T-helper 2 cell treated with Interferon-gamma antibody and Interleukin-4, amounts not matched to agents 100 ng/mL and 5 ng/mL, for 36 hours (primary cell): Measurements from ENCODE around the gene ATXN7L1. TPM values are rescaled to one million over a fixed set of nuclear protein-coding genes. Genes with fewer than 3 reads are reported as not detected.

Experiments used
- intact Hi-C: fragments of 100-400 bp; cut with micrococcal nuclease; formaldehyde crosslinking; loops from one replicate; pipeline ENCODE4 v1.15.1; 2023
- total RNA-seq: library from RNA; stranded (reverse); gene quantifications from 2 replicates; pipeline ENCODE4 v1.2.3, GENCODE V29; 2022

ATXN7L1 gene
- total RNA-seq, 1 donor from 2014 or later: 21.6 TPM

DNA sequence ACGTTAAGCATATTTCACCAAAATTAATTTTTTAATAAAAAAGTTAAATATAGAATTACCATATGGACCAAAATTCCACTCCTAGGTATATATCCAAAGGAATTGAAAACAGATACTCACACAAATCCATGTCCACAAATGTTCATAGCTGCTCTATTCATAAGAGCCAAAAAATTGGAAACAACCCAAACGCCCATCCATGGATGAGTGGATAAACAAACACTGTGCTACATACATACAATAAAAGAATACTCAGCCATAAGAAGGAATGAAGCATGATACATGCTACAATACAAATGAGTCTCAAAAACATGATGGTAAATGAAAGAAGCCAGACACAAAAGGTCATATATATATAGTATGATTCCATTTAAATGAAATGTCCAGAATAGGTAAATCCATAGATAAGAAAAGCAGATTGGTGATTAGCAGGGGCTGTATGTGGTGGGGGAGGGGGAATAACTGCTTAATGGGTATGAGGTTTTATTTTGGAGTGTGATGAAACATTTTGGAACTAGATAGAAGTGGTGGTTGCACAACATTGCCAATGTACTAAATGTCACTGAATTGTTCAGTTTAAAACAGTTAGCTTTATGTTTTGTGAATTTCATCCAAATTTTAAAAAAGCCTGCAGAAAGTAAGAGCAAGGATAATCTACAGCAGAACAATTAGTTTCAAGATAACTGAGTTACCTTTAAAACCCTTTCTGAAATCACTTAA is 193.9 kb downstream of the ATXN7L1 start:
- intact Hi-C loops: no loop called here

DNA sequence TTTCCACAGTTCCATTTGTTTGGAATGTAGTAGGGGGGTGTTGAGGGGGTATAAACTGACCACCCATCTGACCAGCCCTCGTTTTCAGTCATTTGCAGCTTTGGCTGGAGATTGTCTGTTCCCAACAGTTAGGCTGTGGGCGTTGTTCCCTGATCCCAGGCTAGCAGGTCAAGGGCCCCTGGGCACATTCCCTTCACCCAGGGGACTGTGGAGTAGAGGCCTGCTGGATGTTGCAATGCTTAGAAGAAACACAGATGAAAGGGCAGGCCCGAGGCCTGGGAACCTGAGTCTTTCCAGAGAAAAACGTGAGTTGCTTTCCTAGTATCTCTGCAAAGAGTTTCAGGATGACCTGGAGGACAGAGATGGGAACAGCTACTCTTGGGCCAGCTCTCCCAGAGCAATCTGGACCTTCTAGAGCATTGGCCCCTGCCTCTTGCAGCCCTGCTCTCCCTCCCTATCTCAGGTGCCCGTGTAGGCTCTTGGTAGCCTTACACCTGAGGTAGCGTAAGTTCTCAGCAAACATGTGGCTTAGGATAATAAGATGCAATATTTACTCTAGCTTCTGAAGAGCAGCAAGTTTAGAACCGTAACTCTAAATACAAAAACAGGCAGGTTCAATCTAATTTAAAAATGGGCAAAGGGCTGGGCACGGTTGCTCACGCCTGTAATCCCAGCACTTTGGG is 195.8 kb downstream of the ATXN7L1 start:
- intact Hi-C loops: no loop called here

DNA sequence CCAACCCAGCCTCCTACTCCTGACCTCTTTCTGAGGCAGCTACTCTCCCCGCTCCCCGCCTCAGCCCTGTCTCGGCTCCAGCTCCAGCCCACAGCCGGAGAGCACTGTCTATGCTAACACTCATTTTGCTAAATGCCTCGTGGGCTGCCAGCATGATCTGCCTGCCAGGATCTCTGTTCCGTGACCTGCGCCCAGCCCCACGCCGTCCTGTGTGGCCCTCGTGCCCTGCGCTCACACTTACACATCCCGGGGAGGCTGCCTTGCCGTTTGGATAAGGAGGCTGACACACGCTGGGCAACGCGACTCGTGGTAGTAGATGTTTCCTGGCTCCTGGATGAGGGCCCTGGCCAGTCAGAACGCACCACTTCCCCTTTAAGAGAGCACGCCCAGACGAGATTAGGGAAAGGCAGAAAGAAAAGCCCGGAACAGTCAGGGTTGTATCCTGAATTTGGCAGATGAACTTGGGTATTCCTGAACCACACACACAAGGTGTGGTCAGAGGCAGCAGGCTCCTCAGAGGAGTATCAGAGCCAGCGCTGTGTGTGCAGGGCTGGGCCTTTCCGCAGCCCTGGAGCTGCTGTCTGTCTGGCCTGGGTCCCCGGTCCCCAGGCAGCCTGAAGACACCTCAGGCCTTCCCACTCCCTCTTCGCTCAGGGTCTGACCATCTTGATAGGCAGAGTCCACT is 197.4 kb downstream of the ATXN7L1 start:
- intact Hi-C loops: loop anchor here (1.0 to 5.0 kb wide), 6 partner anchors 12 to 343 kb away; partner anchors contain the start of genes ATXN7L1 and RINT1

DNA sequence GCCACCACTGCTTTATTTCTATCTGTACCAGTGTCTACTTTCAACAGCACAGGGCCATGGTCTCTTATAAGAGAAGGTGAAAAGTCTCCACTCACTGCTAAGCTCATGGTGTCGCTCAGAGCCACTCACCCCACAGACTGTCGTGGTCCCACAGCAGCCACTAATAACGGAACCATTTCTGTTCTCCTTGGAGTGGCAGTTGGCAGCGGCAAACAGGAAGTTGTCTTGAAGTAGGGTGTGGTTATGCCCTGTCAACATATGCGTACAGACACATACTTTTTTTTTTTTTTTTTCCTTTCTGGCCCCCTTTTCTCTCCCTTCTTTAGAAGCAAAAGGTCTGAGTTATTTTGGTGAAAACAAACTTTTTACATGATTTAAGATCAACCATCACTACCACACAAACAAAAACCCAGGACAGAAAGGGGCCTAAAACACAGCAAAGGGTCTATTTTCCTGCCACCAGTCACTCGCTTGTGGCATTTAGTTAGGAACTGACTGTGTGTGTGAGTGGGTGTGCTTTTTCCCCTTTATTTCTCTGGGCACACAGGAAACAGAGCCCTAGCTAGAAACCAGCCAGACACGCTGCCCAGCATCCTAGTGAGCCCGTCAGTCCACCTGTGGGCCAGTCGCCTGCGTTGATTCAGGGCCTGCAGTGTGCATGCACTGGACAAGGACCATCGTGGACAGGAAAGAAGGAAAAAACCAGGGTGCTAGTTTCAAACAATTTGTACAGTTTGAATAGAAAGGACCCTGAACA is 198.4 kb downstream of the ATXN7L1 start:
- intact Hi-C loops: loop anchor here (1.0 to 5.0 kb wide), 7 partner anchors 13 to 344 kb away; partner anchors contain the start of genes ATXN7L1 and RINT1

DNA sequence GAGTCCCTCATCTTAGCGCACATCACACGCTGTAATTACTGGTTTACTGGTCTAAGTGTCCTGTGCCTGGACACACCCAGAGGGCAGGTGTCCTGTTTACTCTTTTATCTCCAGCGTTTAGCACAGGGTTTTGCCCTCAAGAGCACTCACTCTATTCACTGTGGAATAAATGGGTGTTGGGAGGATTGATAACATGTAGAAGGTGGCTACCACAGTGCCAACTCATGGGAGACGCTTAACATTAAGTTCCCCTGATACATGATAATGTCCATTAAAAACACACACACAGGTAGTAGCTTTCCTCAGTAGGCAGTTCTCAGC is 199.0 kb downstream of the ATXN7L1 start:
- intact Hi-C loops: loop anchor here (2.0 to 5.0 kb wide), 5 partner anchors 85 to 345 kb away; partner anchors contain the start of genes ATXN7L1 and RINT1

DNA sequence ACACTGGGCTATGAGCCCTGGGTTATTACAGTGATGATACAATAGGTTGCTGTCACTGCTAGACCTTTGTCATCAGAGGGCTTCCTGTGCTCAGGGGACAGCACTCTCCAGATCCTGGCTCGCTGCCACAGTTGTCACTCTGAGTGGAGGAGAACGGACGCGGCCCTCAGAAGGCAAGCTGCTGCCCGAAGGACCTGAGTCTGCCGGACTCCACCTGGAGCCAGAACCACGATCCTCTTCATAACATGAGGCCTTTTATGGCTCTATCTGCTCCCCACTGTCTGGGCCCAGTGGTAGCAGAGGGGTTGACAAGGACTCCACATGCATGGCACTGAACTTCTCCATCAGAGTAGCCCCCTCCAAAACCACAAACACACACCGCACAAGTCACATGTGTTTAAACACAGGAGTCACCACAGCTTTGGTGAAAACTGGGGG is 200.4 kb downstream of the ATXN7L1 start:
- intact Hi-C loops: loop anchor here (2.0 to 5.0 kb wide), 5 partner anchors 86 to 346 kb away; partner anchors contain the start of genes ATXN7L1 and RINT1

DNA sequence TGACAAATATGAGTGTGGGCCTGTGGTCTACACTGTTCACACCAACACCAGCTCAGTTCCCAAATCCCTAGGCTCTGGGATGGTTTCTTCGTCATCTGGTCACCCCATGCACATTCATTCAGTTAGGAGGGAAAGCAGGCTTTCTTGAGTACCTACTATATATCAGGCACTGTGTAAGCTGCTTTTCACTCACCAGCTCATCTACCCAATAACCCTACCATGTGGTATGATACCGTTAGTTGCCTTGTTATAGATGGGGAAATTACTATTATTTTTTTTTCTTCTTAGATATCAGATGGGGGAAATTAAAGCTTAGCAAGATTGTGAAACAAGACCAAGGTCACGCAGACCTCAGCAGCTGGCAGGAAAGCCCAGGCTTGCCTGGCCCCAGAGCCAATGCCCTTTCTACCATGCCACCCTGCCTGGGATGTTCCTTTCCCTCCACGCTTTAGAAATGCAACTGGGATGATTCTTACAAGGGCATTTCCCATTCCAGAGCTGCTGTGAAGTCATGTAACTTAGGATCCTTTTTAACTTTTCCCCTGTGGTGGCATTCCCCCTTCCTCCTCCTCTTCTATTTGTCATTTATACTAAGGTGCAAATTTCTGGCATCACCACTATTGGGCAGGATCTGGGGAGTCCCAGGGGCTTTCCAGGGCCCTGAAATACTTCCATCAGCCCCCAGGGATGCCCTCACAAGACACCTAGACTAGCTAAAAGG is 202.0 kb downstream of the ATXN7L1 start:
- intact Hi-C loops: no loop called here

DNA sequence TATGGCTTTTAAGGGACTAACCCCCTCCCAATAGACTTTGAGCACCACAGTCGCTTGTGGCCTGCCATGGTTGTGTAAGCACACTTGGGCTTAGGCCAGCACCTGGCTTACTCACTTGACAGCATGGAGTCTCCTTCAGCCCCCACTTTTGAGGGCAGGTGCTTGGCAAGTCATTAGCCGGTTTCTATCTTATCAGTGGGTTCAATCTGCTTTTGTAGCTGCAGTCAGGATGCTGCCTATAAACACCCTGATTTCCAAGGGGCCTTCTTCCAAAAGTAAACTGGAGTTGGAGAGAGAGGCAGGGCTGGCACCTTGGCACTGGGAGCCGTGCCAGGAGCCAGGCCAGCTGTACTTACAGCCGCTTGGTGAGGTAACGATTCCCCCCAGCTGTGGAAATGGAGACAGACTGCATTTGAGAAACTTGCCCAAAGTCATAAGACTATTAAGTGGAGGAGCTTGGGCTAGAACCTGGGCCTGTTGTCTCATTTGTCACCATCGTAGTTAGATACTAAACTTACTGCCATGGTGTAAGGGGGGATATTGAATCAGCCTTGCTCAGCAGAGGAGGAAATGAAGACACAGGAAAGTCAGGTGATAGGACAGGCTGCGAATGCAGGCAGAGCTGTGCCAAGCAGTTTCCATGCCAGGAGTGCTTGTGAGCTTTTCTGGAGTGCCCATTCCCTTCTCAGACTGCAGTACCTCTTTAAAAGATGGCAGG is 202.9 kb downstream of the ATXN7L1 start:
- intact Hi-C loops: no loop called here

DNA sequence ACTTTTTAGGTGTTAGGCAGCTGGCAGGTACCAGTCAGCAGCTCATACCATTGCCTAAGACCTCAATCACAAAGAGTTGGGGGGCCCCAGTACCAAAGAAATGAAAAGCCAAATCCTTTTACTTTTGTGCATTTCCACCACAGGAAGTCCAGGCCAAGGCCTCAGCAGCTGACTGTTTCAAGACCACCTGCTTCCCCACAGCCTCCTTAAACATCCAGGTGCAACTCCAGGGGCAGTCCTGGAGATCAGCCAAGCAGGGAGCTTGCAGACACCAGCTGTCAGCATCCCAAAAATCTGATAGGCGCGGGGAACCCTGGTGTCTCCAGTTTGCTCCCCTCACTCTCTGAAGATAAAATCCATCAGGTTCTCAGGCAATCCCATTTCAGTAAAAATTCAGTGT is 203.6 kb downstream of the ATXN7L1 start:
- intact Hi-C loops: no loop called here

DNA sequence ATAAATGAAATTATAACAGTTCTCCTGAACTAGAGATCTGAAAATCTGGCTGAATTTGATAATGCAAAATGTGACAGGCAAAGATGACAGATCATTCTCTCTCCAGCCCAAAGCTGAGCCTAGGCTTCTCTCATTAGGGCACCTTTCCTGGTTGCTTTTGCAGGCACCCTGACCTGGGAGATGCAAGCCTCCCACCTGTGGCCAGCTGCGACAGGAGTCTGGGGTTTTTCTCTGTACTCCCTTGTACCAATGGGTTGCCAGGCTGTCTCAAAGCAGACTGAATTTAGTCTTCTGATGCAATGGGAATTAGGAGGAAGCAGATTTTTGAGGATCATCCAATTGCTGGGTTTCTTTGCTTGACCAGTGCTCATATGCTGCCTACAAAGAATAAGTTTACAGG is 210.1 kb downstream of the ATXN7L1 start:
- intact Hi-C loops: no loop called here

DNA sequence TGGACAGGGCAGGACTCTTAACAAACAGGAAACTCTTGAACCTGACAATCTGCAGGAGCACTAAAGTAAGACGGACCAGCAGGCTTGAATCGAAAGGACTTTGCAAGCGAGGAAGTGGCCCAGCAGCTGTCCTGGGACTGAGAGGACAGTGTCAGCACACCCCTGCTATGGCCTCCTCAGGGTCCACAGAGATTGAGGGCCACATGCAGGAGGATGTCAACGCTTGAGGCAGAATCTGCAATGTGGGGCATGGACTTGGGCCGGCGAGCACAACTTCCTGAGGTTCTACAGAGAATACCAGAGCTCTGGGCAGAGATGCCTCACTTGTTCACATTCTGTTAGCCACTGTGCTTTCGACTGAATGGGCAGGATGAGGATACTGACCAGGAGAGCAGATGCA is 210.7 kb downstream of the ATXN7L1 start:
- intact Hi-C loops: no loop called here

DNA sequence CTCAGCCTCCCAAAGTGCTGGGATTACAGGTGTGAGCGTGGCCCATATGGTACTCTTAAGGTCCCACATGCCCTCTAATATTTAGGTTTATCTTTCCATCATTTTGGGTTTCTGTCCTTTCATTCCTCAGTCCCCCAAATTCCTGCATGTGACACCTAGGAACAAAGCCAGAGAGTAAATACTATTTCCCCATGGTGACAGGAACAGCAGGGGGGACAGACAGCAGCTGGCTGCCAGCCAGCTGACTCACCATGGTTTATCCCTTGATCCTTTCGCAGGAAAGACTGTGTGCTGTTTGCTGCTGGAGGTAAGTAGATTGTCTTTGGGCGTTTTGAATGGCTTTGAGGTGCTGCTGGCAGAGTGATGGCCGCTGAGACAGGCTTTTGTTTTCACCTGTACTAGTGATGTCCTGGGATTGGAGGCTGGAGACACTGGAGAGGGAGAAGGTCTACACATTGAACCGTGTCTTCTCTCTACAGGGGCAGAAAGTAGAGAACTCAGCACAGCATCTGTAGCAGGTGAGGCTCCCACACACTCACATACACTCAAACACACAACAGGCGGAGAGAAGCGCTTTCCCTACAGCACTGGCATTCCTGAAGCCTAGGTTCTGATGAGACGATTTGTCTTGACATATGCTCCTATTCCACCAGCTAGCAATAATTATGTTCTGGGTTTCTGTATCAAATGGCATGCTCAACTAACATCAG is 211.4 kb downstream of the ATXN7L1 start:
- intact Hi-C loops: no loop called here

DNA sequence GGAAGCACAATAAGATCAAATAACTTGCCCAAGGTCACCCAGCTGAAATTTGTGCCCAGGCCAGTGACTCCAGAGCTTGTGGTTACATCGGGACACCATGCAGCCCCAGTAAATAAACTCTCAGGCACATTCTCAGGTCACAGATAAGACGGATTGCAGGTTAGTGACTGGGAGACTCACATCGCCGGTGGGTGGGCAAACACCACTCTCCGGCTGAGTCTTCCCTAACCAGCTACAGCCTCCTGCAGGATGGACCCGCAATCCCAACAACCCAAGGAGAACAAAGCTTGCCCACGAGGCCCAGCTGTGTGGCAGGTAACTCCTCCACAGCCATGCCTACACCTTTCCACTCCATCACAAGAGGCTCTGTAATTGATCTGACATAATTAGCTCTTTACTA is 213.4 kb downstream of the ATXN7L1 start:
- intact Hi-C loops: no loop called here

DNA sequence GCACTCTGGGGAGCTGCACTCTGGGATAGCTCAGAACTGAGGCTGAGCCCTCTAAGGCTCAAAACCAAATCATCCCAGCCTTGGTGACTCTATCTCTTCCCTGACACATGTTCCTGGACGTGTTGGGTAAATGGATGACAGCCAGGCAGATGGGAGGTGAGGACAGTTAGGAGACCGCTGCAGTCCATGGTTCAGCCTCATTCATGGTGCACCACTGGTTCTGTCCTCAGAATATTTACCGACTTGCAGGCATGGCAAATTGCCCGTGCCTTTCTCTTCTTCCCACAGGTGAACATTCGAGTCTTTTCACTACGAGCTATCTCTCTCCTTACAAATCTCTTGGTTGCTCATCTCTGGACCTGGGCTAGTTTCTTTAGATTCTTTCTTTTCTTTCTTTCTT is 214.8 kb downstream of the ATXN7L1 start:
- intact Hi-C loops: no loop called here

DNA sequence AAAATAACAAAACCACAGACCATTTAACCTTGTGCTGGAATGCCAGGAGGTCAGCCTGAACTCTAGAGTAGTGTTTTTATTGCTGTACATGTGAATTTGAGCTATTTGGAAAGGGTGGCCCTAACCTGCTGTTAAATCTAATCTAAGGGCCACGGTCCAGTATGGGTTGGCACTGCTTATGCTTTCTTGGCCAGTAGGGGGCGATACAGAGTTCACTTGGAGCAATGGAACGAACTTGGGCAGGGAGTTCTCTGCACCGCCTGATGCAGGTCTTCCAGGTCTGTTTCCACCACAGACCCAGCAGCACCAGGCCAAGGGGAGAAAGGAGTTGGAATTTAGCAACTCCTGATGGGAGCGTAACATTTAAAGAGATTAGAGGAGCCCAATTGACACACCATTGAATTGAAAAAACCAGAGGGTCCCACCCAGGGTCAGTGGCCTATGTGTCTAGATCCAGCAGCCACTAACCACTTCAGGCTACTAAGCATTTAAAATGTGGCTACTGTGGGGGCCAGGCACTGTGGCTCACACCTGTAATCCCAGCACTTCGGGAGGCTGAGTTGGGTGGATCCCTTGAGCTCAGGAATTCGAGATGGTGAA is 219.4 kb downstream of the ATXN7L1 start:
- intact Hi-C loops: loop anchor here (1.0 to 10.0 kb wide), 3 partner anchors 105 to 498 kb away; no protein-coding TSS in a partner anchor

DNA sequence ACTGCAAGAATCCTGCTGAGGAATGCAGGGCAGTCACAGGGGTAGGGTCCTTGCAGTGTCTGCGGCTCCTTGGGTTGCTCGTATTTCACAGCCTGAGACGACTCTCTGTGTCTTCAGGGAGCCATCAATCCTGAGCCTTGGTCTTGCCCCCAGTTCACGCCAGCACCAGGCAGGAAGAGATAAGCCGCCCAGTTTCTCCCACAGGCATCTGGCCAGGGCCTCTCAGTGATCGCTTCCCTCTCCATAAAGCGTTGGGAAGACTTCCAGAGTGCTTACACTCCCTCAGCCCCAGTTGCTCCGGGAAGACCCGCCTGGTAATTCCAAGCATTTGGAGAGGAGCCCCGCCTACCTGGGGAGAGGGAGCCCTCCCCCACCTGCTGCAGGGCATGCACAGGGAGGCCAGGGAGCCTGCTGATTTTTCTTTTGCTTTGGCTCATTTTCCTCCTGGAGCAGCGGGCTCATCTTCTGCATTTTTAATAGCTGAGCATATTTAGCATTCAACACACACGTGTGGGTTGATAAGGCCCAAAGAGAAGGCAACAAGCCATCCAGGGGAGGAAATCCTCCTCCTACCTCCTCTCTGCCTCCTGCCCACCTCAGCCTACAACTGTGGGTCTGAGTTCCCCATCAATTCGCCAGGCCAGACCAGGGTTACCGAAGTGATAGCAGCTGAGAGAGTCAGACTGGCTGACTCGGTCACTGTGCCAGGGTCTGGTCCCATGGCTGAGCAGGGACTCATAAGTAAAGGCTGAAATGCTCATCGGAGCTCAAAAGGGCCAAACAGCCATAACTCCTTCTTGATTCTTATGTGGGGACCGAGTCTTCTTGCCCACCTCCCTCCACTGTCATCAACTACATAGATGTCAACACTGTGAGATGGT is 220.7 kb downstream of the ATXN7L1 start:
- intact Hi-C loops: loop anchor here (5.0 to 10.0 kb wide), 2 partner anchors 107 to 499 kb away; no protein-coding TSS in a partner anchor

DNA sequence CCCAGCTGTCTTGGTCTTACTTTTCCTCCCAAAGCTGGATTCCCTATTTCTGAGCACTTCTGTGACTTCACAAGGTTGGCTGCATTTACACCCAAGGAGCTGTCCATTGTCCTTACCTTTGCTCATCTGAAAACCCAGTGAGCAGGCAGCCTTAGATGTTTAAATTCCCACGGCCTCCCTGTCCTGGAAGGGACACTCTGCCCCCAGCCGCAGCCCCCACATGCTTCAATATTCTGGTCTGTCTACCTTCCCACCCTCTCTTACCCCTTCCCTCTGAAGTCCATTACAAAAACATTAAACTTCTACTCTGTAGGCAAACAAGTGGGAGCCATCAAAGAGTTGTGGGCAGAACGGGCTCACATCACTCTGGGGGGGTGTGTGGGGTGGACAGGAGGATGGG is 221.3 kb downstream of the ATXN7L1 start:
- intact Hi-C loops: loop anchor here (5.0 to 10.0 kb wide), 2 partner anchors 107 to 500 kb away; no protein-coding TSS in a partner anchor
